B cell (primary cell): ENCODE results near the gene MAP3K2. TPM values are rescaled to one million over a fixed set of nuclear protein-coding genes. Genes with fewer than 3 reads are reported as not detected.

ENCODE experiments used
- ATAC-seq: fragments of 200-7000 bp; cut with Tn5 transposase; one replicate; pipeline ENCODE4 v1.10.0; 2021; ENCODE audit warnings: low read depth, mild to moderate bottlenecking, moderate number of reproducible peaks, moderate library complexity
- CTCF ChIA-PET: fragments of 350-600 bp; sonication (Branson Sonifier 250); formaldehyde crosslinking; loops from one replicate; lab custom pipeline; 2021; ENCODE audit warnings: antibody characterized with exemption, inconsistent platforms; lab: Charles Lee
- POLR2A ChIA-PET: fragments of 350-600 bp; sonication (Branson Sonifier 250); formaldehyde crosslinking; loops from one replicate; lab custom pipeline; 2021; ENCODE audit warnings: antibody characterized with exemption; lab: Charles Lee
- DNase-seq: peaks from one replicate; pipeline ENCODE4 v3.0.0; 2013
- H2AFZ ChIP-seq: 2 replicates; pipeline ENCODE4 v1.6.1; 2012; ENCODE audit warnings: mild to moderate bottlenecking, low read depth, low read length; ENCODE audit not compliant: insufficient read depth, poor library complexity, severe bottlenecking
- H3K27ac ChIP-seq, 2 donors: 1 replicate in 1 of 2; 2 replicates in 1 of 2; pipeline ENCODE4 v1.5.1; 2012 to 2013; ENCODE audit warnings: low read length in 2 of 2, mild to moderate bottlenecking in 2 of 2, moderate library complexity in 1 of 2
- H3K27me3 ChIP-seq, 4 experiments: fragments of 200-600 bp in 1 of 4; sonication (generic) in 1 of 4; replicated peaks in 1 of 4; 1 replicate in 2 of 4; 2 replicates in 2 of 4; pipeline versions ENCODE4 v1.6.1 to v1.7.0; 2013 to 2016; ENCODE audit warnings: low read length in 3 of 4, mild to moderate bottlenecking in 2 of 4, mixed read lengths in 1 of 4, moderate library complexity in 1 of 4; ENCODE audit not compliant: insufficient read depth in 4 of 4, control insufficient read depth in 3 of 4; ENCODE audit errors: control extremely low read depth in 1 of 4
- H3K36me3 ChIP-seq, 2 experiments: replicated peaks in 1 of 2; 1 replicate in 1 of 2; 2 replicates in 1 of 2; pipeline versions ENCODE4 v1.6.1 to v1.7.1; 2013; ENCODE audit warnings: low read length in 1 of 2; ENCODE audit not compliant: insufficient read depth in 2 of 2, control insufficient read depth in 1 of 2; ENCODE audit errors: control extremely low read depth in 1 of 2, extremely low read depth in 1 of 2
- H3K4me1 ChIP-seq, 2 donors: fragments of 200-600 bp in 1 of 2; sonication (generic) in 1 of 2; 1 replicate in 1 of 2; 2 replicates in 1 of 2; pipeline versions ENCODE4 v1.5.1 to v1.6.1; 2013 to 2017; ENCODE audit warnings: low read length in 2 of 2; ENCODE audit not compliant: control insufficient read depth in 2 of 2, insufficient read depth in 2 of 2
- H3K4me2 ChIP-seq: replicated peaks from 2 replicates; pipeline ENCODE3; 2012; ENCODE audit warnings: mild to moderate bottlenecking, low read depth, low read length; ENCODE audit not compliant: poor library complexity, severe bottlenecking
- H3K4me3 ChIP-seq, 5 experiments: fragments of 200-600 bp in 1 of 5; sonication (generic) in 1 of 5; 1 replicate in 3 of 5; 2 replicates in 2 of 5; pipeline versions ENCODE4 v1.5.1 to v1.7.0; 2011 to 2016; ENCODE audit warnings: low read length in 4 of 5, mild to moderate bottlenecking in 4 of 5, low read depth in 2 of 5, control low read depth in 1 of 5, moderate library complexity in 1 of 5; ENCODE audit not compliant: insufficient read depth in 1 of 5; ENCODE audit errors: control extremely low read depth in 1 of 5, extremely low read depth in 1 of 5
- H3K79me2 ChIP-seq: fragments of 200-600 bp; sonication (generic); one replicate; pipeline ENCODE4 v1.6.0; 2016; ENCODE audit warnings: low read length; ENCODE audit not compliant: control insufficient read depth, insufficient read depth
- H3K9ac ChIP-seq: fragments of 200-600 bp; sonication (generic); 2 replicates; pipeline ENCODE4 v1.6.1; 2017; ENCODE audit warnings: mild to moderate bottlenecking, low read length, moderate library complexity
- H3K9me3 ChIP-seq, 3 donors: one replicate each; pipeline versions ENCODE4 v1.6.1 to v1.7.1; 2013; ENCODE audit warnings: low read length in 2 of 3; ENCODE audit not compliant: control insufficient read depth in 2 of 3, insufficient read depth in 1 of 3; ENCODE audit errors: control extremely low read depth in 1 of 3
- H4K20me1 ChIP-seq: 2 replicates; pipeline ENCODE4 v1.6.0; 2012; ENCODE audit warnings: mild to moderate bottlenecking, low read length; ENCODE audit not compliant: insufficient read depth, control insufficient read depth, poor library complexity, severe bottlenecking
- H3K27ac Mint-ChIP-seq: one replicate; pipeline ENCODE4 v1.8.0; 2021; ENCODE audit warnings: mixed read lengths
- H3K27me3 Mint-ChIP-seq: one replicate; pipeline ENCODE4 v1.8.0; 2021; ENCODE audit warnings: mixed read lengths
- H3K4me1 Mint-ChIP-seq: one replicate; pipeline ENCODE4 v1.8.0; 2021; ENCODE audit warnings: mixed read lengths
- H3K4me3 Mint-ChIP-seq: one replicate; pipeline ENCODE4 v1.8.0; 2021; ENCODE audit warnings: mixed read lengths
- H3K9me3 Mint-ChIP-seq: one replicate; pipeline ENCODE4 v1.8.0; 2022; ENCODE audit warnings: mixed read lengths; ENCODE audit not compliant: insufficient read depth
- EZH2 ChIP-seq: IDR thresholded peaks from 2 replicates; pipeline ENCODE4 v1.6.1; 2012; ENCODE audit warnings: borderline replicate concordance, low read depth, mild to moderate bottlenecking, moderate library complexity, low read length; ENCODE audit not compliant: insufficient read depth, poor library complexity, severe bottlenecking
- WGBS: methylation state at CpG from one replicate; pipeline ENCODE4 v1.1.5; 2013; ENCODE audit warnings: missing lambda C conversion rate; ENCODE audit not compliant: insufficient coverage; 5-methylcytosine and 5-hydroxymethylcytosine counted together
- intact Hi-C: fragments of 100-400 bp; cut with micrococcal nuclease; formaldehyde crosslinking; loops from one replicate; pipeline ENCODE4 v1.10.0; 2022
- polyA plus RNA-seq: library from polyadenylated mRNA; depleted of rRNA; stranded (reverse); fragments of >200 nt; gene quantifications from 2 replicates; pipeline ENCODE4 v1.2.3, GENCODE V29; 2012
- total RNA-seq, 2 donors: library from RNA; stranded (reverse); fragments of 120-200 nt in 1 of 2; gene quantifications; 1 replicate in 1 of 2; 2 replicates in 1 of 2; pipeline versions ENCODE4 v1.2.3 to v1.2.4, GENCODE V29; 2013 to 2022
- TF ChIP-seq, protein P1 (sequence below): fragments of 200-600 bp; IDR thresholded peaks from one replicate; pipeline ENCODE4 v1.8.0; 2022; ENCODE audit warnings: antibody characterized with exemption, mild to moderate bottlenecking

MAP3K2 gene
- total and polyA plus RNA-seq, 2 donors (not counting 1 experiment from before 2014, with no cell fraction given) = 9.9 to 118 TPM

DNA sequence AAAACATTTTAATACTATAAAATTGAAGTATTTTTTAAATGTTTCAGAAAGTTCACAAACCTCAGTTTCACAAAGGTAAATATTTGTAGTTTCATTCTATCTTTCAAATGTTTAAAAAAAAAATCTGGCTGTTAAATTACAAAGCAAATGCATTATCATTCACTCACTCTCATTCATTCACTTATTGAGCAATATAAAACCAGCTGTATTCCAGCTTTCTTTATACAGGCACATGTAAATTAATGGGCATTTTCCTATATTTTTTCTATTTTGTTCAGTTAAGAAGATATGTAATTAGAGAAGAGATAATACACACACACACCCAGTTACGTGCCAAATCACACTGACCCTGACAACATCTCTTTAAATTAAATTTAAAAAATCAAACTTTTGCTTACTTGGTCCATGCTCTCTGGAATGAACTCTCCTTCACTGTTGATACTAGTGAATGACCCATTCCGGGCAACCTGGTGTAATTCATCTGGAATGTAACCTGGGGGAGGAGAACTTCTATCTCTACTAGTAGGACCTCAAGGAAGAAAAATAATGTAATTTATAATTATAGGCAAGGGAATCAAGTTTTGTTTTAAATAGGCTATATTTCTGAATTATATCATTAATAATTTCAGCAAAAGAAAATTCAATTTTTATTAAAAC lies 61.4 kb downstream of the MAP3K2 start:
- WGBS = no CpG with 5 or more reads among the region's 2 CpGs
- no peak overlapping the region for H3K27ac Mint-ChIP-seq
- DNase-seq (no peak), ATAC-seq (no peak)
- H3K79me2 ChIP-seq = peaks cover 4% of the 10 kb centered on the region
- no peaks in the 10 kb centered on the region for H3K9me3 Mint-ChIP-seq
- H3K4me2 ChIP-seq = no peak overlapping the region
- H3K4me3 Mint-ChIP-seq = no peak overlapping the region
- peaks cover 18 to 54% of the 10 kb centered on the region in 2 experiments for H3K36me3 ChIP-seq
- intact Hi-C loops = no loop called here
- ChIA-PET POLR2A (no interaction called here), CTCF (interaction anchor here (5.5 kb wide), 1 partner anchor 152 kb away, joined by 70 read pairs; no protein-coding TSS in a partner anchor)
- TF ChIP-seq EZH2 = no peak
- TF ChIP-seq, protein P1, sequence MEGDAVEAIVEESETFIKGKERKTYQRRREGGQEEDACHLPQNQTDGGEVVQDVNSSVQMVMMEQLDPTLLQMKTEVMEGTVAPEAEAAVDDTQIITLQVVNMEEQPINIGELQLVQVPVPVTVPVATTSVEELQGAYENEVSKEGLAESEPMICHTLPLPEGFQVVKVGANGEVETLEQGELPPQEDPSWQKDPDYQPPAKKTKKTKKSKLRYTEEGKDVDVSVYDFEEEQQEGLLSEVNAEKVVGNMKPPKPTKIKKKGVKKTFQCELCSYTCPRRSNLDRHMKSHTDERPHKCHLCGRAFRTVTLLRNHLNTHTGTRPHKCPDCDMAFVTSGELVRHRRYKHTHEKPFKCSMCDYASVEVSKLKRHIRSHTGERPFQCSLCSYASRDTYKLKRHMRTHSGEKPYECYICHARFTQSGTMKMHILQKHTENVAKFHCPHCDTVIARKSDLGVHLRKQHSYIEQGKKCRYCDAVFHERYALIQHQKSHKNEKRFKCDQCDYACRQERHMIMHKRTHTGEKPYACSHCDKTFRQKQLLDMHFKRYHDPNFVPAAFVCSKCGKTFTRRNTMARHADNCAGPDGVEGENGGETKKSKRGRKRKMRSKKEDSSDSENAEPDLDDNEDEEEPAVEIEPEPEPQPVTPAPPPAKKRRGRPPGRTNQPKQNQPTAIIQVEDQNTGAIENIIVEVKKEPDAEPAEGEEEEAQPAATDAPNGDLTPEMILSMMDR = no peak
- H3K4me1 Mint-ChIP-seq = peaks cover 3% of the 10 kb centered on the region
- H3K27me3 ChIP-seq = no peaks in the 10 kb centered on the region
- H4K20me1 ChIP-seq = no peaks in the 10 kb centered on the region
- no peak overlapping the region for H3K9ac ChIP-seq
- H3K4me3 ChIP-seq = no peak overlapping the region
- no peaks in the 10 kb centered on the region for H3K27me3 Mint-ChIP-seq
- H3K4me1 ChIP-seq = no peaks in the 10 kb centered on the region
- no peak overlapping the region for H2AFZ ChIP-seq
- no peaks in the 10 kb centered on the region for H3K9me3 ChIP-seq
- no peak overlapping the region for H3K27ac ChIP-seq

DNA sequence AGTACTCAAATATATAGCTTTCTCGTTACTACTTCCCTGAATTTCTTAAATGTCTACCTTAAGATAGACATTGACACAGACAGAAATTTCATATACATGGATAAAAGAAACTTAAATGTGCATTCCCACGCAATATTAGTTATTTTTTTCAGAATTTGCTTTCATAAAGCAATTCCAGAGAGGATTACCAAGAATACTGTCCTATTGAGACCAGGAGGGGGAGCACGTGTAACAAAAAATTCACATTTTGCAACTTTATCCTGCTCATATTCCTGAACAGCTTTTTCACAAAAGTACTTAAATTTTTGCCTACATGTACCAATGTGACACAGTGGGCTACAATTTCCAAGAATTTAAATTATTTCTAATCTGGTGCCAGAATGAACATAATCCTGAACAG lies 63.1 kb downstream of the MAP3K2 start:
- Mint-ChIP-seq H3K4me3 (no peak overlapping the region), H3K27me3 (no peaks in the 10 kb centered on the region), H3K4me1 (no peaks in the 10 kb centered on the region), H3K9me3 (peaks cover 7% of the 10 kb centered on the region), H3K27ac (no peak overlapping the region)
- H3K27ac ChIP-seq = no peak overlapping the region
- no peaks in the 10 kb centered on the region for H3K4me1 ChIP-seq
- POLR2A ChIA-PET = interaction anchor here (0.5 kb wide), 1 partner anchor 8 kb away, joined by 6 read pairs; no protein-coding TSS in a partner anchor
- no peak for TF ChIP-seq EZH2
- TF ChIP-seq, protein P1 = peak; percentile 62
- no peaks in the 10 kb centered on the region for H4K20me1 ChIP-seq
- intact Hi-C loops = loop anchor here (1.0 kb wide), 1 partner anchor 155 kb away; no protein-coding TSS in a partner anchor
- H2AFZ ChIP-seq = no peak overlapping the region
- H3K36me3 ChIP-seq = peaks cover 15 to 63% of the 10 kb centered on the region in 2 experiments
- H3K4me2 ChIP-seq = no peak overlapping the region
- H3K27me3 ChIP-seq = no peaks in the 10 kb centered on the region
- peaks cover 3% of the 10 kb centered on the region for H3K79me2 ChIP-seq
- 50% methylated on average over 1 of the region's 3 CpGs for WGBS
- no peak for ATAC-seq
- DNase-seq = peak; percentile 32
- peaks cover 0 to 4% (median 0%) of the 10 kb centered on the region in 3 donors for H3K9me3 ChIP-seq
- H3K4me3 ChIP-seq = no peak overlapping the region
- CTCF ChIA-PET = interaction anchor here (0.8 to 5.5 kb wide), 8 partner anchors 12 to 157 kb away, joined by 3 to 70 read pairs (median 3); no protein-coding TSS in a partner anchor
- H3K9ac ChIP-seq = no peak overlapping the region
